Stimulated activated CD4-positive, alpha-beta T cell treated with anti-CD3 and anti-CD28 coated beads, Interleukin-12 subunit alpha, Interleukin-12 subunit beta, amount 100 ng/mL, for 4 hours (primary cell): Measurements from ENCODE around the gene IMPDH1.

Source experiments
- DNase-seq: peaks from one replicate; pipeline ENCODE4 v3.0.0-alpha.2; 2020

The IMPDH1 gene

DNA sequence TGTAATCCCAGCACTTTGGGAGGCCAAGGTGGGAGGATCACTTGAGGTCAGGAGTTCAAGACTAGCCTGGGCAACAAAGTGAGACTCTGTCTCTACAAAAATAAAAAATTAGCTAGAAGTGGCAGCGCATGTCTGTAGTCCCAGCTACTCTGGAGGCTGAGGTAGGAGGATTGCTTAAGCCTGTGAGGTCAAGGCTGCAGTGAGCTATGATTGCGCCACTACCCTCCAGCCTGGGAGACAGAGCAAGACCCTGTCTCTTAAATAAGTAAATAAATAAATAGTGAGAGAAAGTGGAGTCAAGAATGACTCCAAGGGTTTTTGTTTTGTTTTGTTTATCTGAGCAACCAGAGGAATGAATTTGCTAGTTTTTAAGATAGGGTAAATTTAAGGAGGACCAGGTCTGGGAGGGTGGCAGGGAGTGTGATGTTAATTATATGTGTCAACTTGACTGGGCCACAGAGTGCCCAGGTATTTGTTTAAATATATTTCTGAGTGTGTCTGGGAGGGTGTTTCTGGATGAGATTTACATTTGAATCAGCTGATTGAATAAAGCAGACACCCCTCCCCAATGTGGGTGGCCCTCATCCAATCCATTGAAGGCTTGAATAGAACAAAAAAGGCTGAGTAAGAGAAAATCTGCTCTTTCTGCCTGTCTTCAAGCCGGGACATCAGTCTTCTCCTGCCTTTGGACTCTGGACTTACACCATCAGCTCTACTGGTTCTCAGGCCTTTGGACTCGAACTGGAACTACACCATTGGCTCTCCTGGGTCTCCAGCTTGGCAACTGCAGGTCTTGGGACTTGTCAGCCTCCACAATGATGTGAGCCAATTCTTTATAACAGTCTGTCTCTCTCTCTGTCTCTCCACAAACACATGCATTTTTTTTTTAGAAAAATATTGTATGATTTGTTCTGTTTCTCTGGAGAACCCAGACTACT, 23.5 kb downstream of the IMPDH1 start:
- no peak for DNase-seq

- DNase-seq = no peak
Observed at GRCh38 chr7:128384726-128385125, 25.1 kb downstream of the IMPDH1 start.

GRCh38 chr7:128383776-128384175, 26.0 kb downstream of the IMPDH1 start:
- DNase-seq = no peak

DNA sequence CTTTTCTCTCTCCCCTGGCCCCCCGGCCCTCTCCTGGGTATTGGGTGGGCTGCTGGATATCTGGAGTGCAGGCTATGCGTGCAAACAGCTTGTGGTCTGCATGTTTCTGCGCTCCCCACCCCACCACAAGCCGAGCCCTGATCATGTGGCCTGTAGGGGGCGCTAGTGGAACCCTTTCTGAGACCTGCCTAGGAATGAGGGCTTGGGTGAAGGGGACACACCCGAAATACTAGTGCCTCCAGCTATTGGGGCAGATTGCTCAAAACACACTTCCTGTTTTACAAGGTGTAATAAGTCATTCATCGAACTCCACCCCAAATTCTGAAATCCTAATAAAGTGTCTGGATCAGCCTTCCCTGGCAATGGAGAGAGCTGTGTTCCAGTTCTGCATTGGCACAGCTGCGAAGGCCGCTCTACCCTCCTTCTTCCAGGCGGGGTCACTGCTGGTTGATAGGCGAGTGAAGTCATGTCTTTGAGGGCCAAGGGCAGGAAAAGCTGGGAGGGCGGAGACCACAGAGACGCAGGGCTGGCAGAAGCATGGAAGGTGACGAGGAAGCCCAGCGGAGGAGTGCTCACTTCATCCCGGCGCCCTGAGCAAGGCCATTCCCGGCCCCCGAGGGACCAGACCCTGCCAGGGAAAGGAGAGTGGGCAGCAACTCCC, 28.5 kb downstream of the IMPDH1 start:
- DNase-seq = peak; percentile 36

DNA sequence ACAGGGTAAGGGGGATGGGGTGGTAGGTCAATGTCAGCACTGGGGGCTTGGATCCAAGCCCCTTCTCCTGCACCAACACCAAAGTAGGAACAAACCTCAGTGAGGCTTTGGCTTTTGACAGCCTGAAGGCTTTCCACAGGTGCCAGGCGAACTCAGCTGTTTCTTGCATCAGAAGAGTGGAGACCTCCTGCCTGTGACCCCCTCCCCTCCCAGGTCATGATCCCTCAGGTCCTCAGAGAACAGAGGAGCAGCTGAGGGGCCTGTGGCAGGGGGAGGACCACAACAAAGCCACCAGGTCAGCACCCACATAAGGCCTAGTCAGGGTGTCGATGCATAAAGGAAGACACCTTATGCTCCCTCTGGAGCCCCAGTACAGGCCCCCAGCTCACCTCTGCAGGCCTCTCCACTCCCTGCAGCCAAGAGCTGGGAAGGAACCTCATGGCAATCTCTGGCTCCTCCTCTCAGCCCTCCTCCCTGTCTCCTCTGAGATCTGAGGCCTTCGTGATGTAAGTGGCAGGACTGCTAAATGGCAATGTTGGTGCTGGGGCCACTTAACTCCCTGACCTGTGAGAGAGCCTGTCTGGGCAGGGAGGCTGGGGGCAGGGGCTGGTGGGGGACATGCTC, 29.2 kb downstream of the IMPDH1 start:
- no peak for DNase-seq

DNA sequence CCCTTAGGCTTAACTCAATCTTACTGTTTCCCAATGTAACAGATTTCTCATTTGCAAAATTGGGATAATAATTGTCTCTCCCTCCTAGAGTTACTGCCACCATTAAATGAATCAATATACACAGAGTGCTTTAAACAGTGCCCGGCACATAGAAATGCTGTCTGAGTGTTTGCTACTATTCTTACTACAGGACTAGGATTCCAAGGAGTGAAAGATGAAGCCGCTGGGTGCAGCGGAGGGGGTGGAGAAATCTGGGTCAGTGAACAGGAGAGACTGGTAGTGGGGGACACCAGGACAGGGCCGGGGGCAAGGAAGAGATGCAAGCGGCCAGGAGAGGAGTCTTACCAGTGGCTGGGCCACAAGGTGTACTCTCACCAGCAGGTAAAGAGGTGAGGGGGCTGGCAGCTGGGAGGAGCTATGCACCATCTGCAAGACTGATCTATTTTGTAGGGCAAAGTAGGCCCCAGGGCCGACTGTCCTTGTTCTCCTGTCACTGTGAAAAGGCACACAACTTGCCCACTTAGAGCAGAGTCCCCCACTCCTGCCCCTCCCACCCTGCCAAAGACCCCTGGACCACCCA, 29.8 kb downstream of the IMPDH1 start:
- DNase-seq = no peak

- no peak for DNase-seq
Observed at GRCh38 chr7:128378637-128379036, 31.1 kb downstream of the IMPDH1 start.

GRCh38 chr7:128376077-128376476, 33.7 kb downstream of the IMPDH1 start:
- DNase-seq = no peak

DNA sequence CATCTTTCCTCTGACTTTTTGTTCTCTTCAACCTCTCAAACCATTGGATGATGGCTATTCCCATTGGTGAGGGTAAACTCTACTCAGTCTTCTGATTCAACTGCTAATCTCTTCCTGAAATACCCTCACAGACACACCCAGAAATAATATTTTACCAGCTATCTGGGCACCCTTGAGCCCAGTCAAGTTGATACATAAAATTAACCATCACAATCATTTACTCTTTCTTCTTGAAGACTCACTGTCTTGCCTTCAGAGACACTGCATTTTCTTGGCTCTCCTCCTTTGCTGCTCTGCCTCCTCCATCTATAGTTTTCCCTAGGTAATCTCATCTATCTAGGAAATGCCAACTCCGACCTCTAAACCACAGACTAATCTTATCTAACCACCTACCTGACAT, 35.7 kb downstream of the IMPDH1 start:
- no peak for DNase-seq

DNA sequence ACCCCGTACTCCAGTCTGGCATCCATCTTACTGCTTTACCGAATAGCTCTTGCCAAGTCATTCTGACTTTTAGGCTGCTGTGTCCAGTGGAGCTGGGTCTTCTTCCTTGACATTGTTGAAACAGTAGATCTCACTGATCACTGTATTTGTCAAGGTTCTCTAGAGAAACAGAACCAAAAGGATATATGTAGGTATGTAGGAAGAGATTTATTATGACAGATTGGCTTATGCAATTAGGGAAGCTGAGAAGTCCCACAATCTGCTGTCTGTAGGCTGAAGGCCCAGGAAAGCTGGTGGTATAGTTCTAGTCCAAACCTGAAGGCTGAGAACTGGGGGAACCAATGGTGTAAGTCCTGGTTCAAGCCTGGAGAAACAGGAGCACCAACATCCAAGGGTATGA, 36.2 kb downstream of the IMPDH1 start:
- DNase-seq = no peak

DNA sequence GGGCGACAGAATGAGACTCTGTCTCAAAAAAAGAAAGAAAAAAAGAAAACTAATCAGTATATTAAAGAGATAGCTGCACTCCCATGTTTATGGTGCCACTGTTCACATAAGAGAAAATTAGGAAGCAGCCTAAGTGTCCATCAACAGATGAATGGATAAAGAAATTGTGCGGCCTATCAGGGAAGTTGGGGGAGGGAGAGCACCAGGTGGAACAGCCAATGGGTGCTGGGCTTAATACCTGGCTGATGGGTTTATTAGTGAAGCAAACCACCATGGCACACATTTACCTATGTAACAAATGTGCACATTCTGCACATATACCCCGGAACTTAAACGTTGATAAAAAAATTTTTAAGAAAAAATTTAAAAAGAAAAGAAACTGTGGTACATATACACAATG, 39.3 kb downstream of the IMPDH1 start:
- DNase-seq = no peak

GRCh38 chr7:128366986-128367385, 42.8 kb downstream of the IMPDH1 start:
- DNase-seq = no peak

DNA sequence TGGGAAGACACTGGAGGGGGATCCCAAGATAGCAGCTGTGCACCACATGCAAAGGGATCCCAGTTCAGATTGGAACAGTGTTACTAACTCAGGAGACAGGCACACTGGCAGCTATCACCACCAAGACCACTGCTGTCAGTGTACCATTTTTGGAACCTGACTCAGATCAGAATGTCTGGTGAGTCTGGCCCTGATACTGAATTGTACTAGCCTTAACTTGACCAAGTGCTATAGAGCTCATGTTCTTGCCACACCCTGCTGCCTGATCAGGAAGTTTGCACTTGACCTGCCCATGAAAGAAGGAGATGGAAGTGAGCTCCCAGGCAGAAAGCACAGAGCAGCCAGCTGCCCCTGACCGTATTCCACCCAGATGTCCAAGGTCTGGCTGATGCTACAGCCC, 43.5 kb downstream of the IMPDH1 start:
- no peak for DNase-seq

- DNase-seq = no peak
Observed at GRCh38 chr7:128365432-128365831, 44.4 kb downstream of the IMPDH1 start.

DNA sequence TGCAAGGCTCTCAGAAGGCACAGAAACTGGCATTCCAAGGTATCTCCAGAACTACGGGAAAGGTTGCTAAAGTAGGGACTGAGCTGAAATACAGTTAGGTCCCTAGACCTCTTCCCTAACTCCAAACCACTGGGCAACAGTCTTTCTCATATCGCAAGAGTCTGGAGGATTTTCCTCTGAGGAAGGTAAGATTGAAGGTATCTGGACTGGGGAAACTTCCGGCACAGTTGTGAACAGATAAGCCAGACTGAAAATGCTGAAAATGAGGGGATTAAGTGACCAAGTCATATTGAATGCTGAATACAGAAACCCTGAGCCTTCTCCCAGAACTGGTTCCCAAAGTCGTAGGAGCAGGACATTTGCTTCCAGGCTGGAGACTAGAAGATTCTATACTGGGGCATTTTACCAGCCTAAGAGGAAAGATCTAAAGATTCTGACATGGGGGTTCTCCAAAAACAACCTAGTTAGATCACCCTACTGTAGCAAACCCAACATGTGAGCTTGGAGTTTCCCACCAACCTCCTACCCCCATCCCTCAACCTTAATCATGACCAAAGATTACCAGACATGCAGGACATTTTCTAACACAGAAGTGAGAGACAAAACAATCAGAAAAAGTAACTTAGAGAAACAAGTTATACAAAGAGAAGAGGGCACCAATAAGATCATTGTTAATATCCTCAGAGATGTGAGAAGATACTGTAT, 45.5 kb downstream of the IMPDH1 start:
- no peak for DNase-seq

DNA sequence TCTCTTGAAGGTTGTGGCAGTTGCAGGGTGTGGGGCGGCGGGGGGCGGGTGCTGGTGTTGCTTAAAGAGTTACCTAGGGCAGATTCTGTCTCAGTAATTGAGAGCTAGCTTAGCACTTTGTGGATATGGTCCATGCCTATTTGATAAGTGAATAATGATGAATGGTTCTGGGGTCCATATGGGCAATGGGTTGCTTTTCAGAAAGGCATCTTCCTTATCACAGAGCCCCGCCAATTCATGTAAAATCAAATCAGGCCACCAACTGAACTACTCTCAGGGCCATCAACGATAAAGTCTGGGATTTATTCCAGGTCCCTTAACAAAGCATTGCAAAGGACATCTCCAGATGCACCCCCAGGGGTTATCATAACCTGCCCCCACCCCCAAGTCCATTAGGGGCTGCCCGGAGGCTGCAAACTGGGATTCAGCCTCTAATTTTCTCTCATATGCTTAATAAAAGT, 46.5 kb downstream of the IMPDH1 start:
- DNase-seq = no peak

DNA sequence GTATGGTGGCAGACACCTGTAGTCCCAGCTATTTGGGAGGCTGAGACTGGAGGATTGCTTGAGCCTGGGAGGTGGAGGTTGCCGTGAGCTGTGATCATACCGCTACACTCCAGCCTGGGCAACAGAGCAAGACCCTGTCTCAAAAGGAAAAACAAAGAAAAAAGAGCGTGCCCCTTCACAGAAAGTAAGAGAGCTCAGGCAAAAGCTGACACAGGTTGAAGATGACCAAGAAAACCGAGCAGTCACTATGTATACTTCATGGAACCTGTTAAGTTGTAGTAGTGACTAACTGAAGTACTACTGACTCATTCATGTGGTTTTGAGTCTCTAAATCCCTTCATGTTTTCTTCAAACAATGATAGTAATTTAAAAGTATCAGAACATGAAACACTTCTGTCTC, 47.1 kb downstream of the IMPDH1 start:
- no peak for DNase-seq

DNA sequence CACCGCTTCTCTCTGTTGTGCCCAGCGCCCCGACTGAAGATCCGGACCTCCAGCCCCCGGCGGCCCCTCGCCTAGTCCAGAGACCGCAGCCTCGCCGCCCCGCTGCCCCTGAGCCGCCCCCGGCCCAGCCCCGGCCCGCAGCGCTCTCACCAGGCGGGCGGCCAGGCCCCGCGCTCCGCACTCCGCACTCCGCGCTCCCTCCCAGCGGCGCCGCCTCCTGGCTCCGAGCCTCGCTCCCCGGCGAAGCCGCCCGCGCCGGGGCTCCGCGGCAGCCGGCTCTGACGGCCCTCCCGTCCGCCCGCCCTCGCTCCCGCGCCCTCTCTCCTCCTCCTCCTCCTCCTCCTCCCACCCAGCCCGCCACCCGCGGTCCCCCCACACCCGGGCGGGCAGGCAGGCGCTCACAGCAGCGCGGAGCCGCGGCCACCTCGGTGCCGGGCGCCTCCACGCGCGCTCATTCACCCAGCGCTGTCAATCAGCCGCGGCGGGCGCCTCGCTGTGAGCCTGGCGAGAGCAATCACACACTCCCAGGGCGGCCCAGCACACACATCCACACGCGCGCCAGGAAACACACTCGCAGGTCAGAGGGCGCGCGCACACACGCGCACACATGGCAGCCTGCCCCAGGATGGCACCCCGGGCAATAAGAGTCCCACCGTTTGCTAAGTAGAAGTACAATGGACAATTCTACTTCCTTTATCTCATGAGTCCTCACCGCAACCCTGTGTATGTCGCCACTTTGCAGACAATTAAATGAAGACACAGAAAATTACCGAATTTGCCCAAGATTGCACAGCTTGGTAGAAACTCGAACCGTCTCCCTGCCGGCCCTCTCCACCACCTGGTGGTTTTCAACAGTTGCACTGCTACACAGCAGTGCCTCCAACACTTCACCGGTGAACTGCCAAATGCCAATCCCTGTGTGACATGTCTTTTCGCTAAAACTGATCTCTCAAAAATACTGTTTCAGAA, 48.1 kb downstream of the IMPDH1 start, which contains the start of gene PRRT4:
TSS of gene PRRT4 (minus strand) at position 280 of the 969 bp plus-strand sequence.
- DNase-seq = peak; percentile 40

- DNase-seq = no peak
Observed at GRCh38 chr7:128360359-128360678, 49.5 kb downstream of the IMPDH1 start.

- no peak for DNase-seq
Observed at GRCh38 chr7:128359939-128360338, 49.8 kb downstream of the IMPDH1 start.

DNA sequence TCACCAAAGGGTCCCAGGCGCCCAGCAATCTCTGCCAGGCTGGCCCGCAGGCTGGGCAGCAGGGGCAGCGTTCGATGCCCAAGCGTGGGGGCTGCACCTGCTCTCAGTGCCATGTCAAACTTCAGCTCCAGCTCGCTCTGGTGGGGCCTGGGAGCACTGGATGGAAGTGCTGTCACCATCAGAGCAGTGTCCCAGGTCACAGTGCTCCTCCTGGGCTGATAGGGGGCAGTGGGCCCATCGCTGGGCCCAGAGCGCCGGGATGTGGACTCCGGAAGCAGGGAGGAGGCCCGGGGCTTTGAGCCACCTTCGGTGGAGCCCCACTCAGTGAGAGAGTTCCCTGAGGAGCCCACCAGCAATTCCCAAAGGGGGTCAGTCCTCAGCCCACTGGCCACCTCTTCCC, 50.4 kb downstream of the IMPDH1 start:
- DNase-seq = no peak

- no peak for DNase-seq
Observed at GRCh38 chr7:128358233-128358632, 51.5 kb downstream of the IMPDH1 start.
